ENCODE results near the gene SELPLG.

DNA sequence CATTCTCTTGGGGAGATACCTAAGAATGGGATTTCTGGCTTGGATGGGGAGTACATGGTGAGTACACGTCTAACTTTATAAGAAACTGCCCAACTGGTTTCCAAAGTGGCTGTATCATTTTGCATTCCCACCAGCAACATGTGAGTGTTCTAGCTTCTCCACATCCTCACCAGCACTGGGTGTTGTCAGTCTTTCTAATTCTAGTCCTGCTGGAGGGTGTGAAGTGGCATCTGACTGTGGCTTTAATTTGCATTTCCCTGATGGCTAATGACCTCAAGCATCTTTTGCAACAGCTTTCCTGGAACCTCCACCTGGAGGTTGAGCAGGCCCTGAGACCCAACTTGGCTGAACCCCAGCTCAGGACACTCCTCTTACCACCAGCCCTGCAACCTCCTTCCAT is 17.8 kb downstream of the SELPLG start:
- no peak for TF ChIP-seq POLR2A (IDR thresholded peaks at IDR 0.05)
- TF ChIP-seq, protein P1, sequence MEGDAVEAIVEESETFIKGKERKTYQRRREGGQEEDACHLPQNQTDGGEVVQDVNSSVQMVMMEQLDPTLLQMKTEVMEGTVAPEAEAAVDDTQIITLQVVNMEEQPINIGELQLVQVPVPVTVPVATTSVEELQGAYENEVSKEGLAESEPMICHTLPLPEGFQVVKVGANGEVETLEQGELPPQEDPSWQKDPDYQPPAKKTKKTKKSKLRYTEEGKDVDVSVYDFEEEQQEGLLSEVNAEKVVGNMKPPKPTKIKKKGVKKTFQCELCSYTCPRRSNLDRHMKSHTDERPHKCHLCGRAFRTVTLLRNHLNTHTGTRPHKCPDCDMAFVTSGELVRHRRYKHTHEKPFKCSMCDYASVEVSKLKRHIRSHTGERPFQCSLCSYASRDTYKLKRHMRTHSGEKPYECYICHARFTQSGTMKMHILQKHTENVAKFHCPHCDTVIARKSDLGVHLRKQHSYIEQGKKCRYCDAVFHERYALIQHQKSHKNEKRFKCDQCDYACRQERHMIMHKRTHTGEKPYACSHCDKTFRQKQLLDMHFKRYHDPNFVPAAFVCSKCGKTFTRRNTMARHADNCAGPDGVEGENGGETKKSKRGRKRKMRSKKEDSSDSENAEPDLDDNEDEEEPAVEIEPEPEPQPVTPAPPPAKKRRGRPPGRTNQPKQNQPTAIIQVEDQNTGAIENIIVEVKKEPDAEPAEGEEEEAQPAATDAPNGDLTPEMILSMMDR (IDR thresholded peaks at IDR 0.05), result no peak

All from gastroesophageal sphincter (tissue), 3 donors.